Measurements from ENCODE around the gene CCDC175.

- TF ChIP-seq CTCF (IDR thresholded peaks at IDR 0.05) (no peak), POLR2A (IDR thresholded peaks at IDR 0.05) (no peak)
Measured at GRCh38 chr14:59461891-59462290, 114.7 kb downstream of the CCDC175 start.

Measured in uterus (tissue), 2 donors.